NK-92 (cell line): Measurements from ENCODE around the gene UGDH.
"Not testable (repeated sequence)": the region's sequence is repeated elsewhere in the genome, so short reads cannot be mapped to it uniquely, and the experiment has no call there.

Experiments
- DNase-seq: peaks from one replicate; lab custom pipeline; 2025; ENCODE audit not compliant: unreplicated experiment; lab: John Stamatoyannopoulos, UW

The UGDH gene

DNA sequence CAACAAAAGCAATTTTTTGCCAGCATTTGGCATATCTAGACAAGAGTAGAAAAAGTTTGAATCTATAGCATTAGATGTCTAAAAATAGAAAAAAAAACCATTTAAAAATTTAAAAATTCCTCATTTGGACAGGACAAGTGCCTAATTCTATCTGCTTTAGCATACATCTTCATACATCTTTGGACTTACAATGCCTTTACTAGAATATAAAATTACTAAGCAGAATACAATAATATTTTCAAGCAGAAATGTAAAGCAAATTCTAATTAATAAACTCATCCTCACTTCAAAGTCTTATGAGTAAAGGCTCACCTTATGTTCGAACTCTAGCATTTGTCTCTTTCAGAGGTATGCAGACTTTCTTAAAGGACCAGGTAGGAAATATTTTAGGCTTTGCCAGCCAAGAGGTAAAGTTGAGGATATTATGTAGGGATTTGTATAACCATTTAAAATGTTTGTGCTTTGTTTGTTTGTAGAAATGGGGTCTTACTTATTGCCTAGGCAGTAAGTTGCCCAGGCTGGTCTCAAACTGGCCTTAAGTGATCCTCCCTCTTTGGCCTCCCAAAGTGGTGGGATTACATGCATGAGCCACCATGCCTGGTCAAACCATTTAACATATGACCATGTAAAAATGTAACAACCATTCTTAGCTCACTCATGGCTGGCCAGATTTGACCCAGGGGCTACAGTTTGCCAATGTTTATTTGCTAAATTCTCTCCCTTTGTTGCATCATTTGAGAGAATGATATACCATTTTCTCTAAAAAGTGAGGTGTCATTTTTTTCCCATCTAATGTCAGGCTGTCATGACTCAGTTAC is 29.1 kb downstream of the UGDH start:
- no peak for DNase-seq

DNA sequence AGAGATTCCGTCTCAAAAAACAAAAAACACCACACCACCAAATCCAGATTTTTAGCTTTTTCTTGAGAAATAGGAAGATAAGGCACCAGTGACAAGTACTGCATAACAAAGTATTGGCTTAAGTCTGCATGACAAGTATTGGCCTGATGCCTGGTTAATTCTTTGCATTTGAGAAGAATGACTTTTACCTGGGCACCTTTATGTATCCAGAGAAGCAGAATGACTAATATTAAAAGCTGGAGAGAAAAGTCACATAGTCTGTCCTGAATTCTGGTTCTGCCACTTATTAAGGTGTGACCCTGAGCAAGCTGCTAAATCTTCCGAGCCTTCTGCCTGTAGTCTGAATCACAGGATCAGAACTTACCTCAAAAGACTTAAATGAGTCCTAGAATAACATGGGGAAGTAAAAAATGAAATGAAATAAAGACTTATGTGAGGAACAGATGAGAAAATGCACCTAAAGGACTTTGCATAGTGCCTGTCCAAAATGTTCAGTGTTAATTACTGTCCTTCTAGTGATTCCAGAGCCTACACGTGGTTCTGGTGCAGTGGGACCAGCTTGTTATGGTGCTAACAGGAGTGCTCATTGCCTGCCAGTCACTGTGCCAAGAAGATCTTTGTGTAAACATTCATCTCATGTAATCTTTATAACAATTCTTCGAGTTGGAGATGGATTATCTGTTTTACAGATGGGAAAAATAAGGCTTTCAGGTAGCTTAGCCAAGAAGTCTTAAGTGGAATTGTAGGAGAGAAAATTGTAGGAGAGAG is 31.6 kb downstream of the UGDH start:
- DNase-seq = no peak

DNA sequence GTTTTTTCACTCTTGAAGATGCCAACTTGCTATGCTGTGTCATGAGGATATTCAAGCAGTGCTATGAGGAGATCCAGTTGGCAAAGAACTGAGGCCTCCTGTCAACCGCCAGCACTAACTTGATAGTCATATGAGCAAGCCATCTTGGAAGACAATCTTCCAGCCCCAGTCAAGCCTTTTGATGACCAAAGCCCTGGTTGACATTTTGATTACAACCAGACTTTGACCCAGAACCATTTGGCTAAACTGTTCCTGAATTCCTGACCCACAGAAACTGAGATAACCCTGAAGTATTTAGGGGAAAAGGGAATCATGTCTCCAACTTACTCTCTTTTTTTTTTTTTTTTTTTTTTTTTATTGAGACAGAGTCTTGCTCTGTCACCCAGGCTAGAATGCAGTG is 32.9 kb downstream of the UGDH start:
- no peak for DNase-seq

DNA sequence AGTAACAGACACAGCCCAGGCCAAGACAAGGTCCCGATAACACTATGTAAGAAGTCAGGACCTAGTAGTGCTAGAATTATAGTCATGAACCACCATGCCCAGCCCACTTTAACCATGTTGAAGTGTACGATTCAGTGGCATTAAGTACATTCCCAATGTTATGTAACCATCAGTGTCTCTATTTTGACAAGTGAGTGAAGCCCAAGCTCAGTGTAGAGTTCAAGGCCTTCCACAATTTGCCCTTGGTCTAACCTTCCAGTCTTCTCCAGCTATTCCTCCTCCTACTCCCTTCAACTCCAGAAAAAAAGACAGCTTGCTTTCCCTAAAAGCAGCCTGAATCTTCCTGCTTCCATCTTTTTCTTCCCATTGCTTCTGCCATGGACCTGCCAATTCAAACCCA is 36.9 kb downstream of the UGDH start:
- DNase-seq = no peak

DNA sequence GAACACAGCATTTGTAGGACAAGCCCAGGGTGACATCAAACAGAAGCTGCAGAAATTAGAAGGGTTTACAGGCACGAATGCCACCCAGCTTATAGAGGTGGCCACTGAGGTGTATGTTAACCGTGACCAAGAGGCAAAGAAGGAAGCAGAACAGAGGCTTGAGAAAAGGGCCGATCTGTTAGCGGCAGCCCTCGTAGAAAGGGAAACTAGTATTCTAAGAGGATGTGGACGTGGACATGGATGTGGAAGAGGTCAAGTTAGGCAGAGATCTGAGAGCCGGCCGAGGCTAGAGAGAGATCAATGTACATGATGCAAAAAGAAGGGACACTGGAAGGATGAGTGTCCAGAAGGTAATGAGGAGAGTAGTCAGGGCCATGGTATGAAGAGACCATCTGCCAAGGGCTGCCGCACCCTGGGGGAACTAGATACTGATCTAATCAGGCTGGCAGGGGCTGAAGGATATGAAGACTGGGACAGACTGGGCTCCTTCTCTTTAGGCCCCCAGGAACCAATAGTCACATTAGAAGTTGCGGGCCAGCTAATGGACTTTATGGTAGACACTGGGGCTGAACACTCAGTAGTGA is 40.9 kb downstream of the UGDH start:
- DNase-seq = no peak

DNA sequence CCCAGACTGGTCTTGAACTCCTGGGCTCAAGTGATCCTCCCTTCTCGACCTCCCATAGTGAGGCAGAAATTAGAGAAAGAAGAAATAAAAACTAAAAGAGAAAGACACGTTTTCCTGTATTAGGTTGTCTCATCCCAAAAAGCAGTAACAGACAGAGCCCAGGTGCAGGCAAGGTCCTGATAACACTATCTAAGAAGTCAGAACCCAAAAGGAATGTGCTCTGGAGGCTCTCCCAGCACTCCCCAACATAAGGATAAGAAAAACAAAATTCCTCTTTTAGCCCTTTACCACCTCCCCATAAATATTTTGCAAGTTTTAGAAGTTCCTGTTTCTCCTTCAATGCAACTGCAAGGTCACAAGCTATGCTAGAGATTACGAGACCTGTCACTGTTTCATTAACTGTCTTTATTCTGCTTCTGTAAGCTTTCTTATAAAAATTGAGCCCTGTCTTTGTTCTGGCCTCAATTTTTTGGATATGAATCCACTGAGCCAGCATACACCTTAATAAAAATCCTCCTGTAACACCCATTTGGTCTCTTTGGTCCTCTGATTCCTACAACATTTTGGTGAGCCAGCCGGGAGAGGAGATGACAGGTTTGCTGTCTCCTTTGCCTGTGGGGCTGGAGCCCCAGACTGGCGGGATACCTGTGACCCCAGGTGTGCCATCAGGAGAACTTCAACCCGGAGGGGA is 42.5 kb downstream of the UGDH start:
- no peak for DNase-seq

DNA sequence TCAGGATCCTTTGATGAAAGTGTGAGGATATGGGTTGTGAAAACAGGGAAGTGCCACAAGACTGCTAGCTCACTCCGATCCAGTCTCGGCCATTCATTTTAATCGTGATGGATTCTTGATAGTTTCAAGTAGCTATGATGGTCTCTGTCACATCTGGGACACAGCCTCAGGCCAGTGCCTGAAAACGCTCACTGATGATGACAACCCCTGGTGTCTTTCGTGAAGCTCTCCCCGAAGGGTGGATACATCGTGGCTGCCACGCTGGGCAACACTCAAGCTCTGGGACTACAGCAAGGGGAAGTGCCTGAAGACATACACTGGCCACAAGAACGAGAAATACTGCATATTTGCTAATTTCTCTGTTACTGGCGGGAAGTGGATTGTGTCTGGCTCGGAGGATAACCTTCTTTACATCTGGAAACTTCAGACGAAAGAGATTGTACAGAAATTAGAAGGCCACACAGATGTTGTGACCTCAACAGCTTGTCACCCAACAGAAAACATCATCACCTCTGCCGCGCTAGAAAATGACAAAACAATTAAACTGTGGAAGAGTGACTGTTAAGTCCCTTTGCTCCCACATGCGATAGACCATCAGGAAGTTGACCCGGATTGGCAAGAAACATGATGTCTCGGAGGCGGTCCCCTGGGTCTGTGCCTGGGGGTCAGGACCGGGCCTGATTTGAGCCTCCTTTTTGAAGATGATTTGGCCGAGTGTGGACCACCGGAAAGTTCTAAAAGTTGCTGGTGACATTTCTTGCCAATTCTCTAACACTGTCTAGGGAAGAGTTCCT is 46.1 kb downstream of the UGDH start:
- no peak for DNase-seq

DNA sequence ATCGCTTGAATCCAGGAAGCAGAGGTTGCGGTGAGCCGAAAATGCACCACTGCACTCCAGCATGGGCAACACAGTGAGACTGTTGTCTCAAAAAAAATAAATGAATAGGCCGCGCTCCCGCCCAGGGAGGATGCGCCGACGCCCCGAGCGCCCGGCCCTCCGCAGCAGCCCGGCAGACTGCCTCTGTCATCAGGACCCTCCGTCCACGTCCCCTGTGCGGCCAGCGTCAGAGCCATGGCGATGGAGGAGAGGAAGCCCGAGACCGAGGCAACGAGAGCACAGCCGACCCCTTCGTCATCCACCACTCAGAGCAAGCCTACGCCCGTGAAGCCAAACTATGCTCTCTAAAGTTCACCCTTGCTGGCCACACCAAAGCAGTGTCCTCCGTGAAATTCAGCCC is 47.0 kb downstream of the UGDH start:
- DNase-seq = no peak

DNA sequence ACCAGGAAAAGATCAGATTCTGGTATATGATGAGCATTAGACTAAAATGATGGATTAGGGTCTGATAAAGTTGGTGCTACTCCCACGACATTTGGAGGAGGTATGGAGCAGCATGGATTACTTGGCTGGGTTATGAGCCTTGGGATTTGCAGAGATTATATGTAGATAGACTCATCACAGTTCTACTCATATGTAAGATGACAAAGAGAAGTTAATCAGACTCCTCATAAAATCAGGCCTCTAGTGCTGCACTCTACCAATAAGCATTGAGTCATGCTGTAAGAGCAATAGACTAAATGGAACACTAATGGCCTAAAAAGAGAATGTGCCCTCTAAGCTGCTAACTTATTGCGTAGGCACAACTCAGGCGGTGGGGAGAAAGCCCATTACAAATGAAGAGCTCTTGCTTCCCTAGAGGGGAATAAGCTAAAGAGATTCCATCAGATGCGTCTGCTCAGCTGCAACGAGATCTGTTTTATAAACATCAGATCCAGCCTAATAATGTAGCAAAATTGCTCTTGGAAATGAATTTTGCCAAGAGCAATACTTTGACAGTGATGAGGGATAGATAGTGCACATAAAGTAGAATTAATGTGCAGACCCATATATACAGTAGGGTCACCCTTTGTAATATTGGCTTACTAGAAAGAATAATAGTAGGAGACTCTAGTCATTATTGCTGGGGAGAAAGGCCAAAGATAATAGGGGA is 50.9 kb downstream of the UGDH start:
- no peak for DNase-seq

DNA sequence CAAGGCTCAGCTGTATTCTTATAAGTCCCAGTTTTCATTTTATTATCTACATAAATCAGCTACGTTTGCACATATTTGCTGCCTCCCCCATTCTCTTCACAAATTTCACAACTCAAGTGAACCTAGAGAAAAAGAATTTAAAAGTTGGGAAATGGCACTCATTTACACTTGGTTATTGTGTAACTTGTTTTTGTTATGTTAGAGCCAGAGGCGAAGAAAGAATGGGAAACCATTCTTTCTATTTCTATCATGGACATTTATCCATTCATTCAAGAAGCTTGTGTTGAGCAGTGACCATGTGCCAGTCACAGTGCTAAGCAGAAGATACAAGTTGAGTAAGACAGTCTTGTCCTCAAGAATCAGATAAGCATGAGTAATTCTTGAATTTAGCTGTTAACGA is 54.8 kb downstream of the UGDH start:
- no peak for DNase-seq

DNA sequence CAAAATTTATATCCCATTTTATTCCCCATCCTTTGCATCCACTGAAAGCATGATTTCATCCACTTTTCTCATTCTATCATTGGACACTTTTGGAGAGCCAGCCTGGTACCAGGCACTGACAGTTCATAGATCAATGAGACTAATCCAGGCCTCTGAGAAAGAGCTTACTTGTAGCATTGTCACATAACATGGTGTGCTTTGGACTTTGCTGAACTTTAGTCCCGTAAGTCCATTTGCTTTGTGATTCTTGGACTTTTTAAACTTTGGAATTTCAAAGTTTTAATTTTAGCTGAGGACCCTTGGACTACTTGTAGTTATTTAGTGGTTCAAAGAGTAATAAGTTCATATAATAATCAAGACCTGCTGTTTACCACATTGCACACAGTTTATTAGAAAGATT is 56.8 kb downstream of the UGDH start:
- DNase-seq = no peak

DNA sequence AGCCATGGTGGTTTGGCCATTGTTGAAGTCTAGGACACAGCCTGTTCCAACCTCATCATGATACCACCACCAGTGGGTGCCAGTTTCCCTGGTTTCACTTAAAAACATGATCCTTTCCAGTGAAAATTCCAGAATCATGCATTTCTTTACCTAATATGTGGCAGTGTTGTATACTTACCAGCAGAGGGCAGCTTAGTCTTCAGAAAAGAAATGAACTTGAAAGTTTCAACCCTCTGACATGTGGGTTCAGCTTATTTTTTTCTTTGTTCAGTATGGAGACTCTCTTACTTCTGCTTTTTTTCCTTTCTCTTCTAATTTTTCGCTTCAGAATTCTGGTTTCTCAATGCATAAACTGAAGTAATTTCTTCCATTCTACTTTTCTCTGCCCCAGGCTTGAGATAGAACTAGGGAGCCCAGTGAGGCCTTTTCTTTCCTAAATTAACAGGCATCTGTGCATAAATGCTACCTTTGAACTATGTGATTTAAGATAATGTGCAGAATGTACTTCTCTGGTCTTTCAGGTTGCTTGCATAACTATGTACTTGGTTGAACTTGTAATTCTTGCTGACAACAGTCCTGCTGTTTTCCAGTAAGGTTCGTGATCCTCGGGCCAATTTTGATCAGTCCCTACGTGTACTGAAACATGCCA is 57.7 kb downstream of the UGDH start:
- DNase-seq = no peak

DNA sequence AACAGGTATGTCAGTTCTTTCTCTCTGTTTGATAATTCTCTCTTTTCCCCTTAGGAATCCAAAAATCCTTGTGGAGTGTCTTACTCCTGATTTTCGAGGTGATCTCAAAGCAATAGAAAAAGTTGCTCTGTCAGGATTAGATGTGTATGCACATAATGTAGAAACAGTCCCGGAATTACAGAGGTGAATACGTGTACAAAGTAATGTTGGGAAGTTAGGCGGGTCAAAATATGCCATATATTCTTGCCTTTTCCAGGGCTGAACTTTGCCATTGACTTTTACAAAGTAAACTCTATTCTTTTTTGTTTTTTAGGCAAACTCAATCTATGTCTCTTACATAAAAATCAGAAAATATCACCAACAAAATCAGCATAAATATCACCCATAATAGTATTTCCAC is 59.8 kb downstream of the UGDH start:
- DNase-seq = no peak

DNA sequence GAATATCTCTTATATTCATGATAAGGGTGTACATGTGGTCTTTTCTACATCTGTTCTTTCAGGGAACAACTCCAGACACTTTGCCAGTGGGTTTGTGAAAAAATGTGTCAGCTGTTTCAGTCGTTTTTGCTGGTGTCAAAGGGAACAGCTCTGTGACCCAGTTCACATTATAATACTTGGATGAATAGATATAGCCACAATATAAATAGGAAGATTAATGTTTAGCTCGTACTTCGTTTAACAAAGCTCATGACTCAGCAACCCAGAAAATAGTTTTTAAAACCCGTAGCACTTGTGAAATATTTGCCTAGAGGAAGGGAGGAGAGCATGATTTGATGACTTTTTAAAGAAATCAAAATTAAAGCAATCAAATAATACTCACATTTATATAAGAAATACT is 60.5 kb downstream of the UGDH start:
- no peak for DNase-seq

DNA sequence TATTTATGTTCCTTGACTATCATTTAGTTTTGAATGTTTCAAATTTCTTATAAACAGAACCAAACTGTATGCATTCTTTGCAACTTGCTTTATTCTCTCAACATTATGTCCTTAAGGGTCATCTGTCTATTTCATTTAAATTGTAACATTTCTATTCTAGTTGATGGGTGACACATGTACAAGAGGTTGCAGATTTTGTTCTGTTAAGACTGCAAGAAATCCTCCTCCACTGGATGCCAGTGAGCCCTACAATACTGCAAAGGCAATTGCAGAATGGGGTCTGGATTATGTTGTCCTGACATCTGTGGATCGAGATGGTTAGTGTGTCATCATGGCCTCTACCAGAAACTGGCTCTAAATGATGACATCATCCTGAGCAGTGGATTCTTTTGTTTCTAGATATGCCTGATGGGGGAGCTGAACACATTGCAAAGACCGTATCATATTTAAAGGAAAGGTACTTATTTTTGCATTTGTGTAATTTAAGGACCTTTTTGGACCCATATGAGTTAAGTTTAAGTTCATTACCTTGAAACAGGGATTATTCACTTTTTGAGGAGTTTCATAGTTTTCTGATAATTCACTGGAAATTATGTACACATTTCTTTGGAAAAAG is 62.2 kb downstream of the UGDH start:
- DNase-seq = no peak

DNA sequence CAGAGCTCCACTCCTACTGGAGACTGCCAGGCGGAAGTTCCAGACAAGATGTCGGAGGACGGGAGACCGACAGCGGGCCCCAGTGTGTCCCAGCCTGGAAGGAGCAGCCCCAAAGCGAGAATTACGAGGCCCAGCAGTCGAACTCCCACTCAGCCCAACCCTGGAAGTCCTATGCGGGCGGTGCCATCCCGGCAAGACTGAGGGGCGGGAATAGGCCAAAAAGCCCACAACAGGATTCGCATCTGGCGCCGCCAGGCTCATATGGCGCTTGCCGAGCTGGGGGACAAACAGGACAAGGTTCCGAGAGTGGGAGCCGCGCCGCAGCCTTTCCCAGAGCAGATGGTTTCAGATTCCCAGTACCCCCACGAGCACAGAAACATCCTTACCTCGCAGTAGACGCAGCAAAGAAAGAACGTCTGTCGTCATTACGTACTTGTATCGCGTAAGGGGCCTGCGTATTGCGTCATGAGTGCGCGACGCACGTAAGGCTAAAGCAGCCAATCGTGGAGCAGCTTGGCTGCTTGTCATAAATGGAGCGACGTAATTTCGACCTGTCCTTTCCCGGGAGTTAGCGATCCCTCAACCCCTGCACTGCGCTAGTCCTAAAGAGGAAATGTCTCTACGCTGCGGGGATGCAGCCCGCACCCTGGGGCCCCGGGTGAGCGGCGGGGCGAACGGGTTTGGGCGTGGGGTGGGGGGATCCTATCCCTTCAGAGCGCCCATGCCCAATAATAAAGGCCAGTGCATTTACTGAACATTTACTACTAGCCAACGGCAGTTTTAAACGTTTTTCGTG is 68.5 kb downstream of the UGDH start, which contains the start of the genes LIAS and RPL9:
Gene LIAS, plus strand, starts transcription at position 552 of the 796 bp plus-strand sequence. Its CDS starts 62 bp downstream, at position 614.
Gene RPL9, minus strand, starts transcription at position 418 of the 796 bp plus-strand sequence. CDS start 483 bp downstream, outside the sequence.
- DNase-seq = peak; percentile 66

DNA sequence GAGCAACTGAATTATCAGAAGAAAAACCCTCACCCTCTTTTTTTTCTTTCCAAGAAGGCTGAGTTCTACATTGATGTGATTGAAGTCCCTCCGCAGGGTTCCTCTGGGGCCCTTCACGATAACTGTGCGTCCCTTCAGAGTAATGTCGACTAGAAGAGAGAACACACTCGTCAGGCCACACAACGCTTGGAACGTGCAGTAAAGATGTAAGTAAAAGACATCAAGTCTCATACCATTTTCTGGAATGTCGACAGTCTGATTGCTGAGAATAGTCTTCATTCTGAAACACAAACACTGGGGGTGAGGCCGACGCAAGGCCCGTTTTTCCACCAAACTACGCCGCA is 69.1 kb downstream of the UGDH start:
- not testable (repeated sequence) for DNase-seq
